Measurements from ENCODE around the gene ANKRD17. TPM values are rescaled to one million over a fixed set of nuclear protein-coding genes. Genes with fewer than 3 reads are reported as not detected.

ANKRD17 gene
- total RNA-seq, 1 experiment from 2014 or later, result 62.1 TPM

GRCh38 chr4:73181231-73181630 lies 77.4 kb downstream of the ANKRD17 start:
- POLR2A ChIA-PET, result no interaction called here
- peaks cover 97% of the 10 kb centered on the region for H3K79me2 ChIP-seq (ENCODE audit: insufficient read depth, low read length)
- no peaks in the 10 kb centered on the region for H3K27me3 ChIP-seq (ENCODE audit: insufficient read depth, low read length)
- H3K4me1 ChIP-seq (ENCODE audit: control insufficient read depth in 1 of 2, insufficient read depth in 2 of 2, low read length in 2 of 2), result no peaks in the 10 kb centered on the region
- H3K36me3 ChIP-seq (ENCODE audit: control insufficient read depth in 1 of 2, insufficient read depth in 2 of 2, low read length in 2 of 2), result peaks cover 0 to 5% of the 10 kb centered on the region in 2 experiments; a peak in 2 of 4 replicates
- peaks cover 19% of the 10 kb centered on the region for H4K20me1 ChIP-seq (ENCODE audit: insufficient read depth)
- TF ChIP-seq CEBPB (IDR thresholded peaks at IDR 0.05; ENCODE audit: low read depth), result no peak
- no peak for TF ChIP-seq ELF1 (IDR thresholded peaks at IDR 0.05; ENCODE audit: borderline replicate concordance, low read depth)
- no peak for TF ChIP-seq REST (IDR thresholded peaks at IDR 0.05; ENCODE audit: low read depth)
- TF ChIP-seq SIN3A (IDR thresholded peaks at IDR 0.05; ENCODE audit: low read depth), result no peak
- TF ChIP-seq ZNF274 (IDR thresholded peaks at IDR 0.05; ENCODE audit: low read depth, low read length), result no peak
- TF ChIP-seq SRF (IDR thresholded peaks at IDR 0.05; ENCODE audit: low read depth), result no peak
- TF ChIP-seq FOSL1 (IDR thresholded peaks at IDR 0.05; ENCODE audit: low read depth), result no peak
- no peak for TF ChIP-seq CBX3 (IDR thresholded peaks at IDR 0.05; ENCODE audit: low read depth)
- no peak for TF ChIP-seq TCF7L2 (IDR thresholded peaks at IDR 0.05; ENCODE audit: borderline replicate concordance, extremely low read depth, insufficient read depth, insufficient read length)
- no peak for TF ChIP-seq ATF3 (IDR thresholded peaks at IDR 0.05)
- TF ChIP-seq EZH2phosphoT487 (IDR thresholded peaks at IDR 0.05; ENCODE audit: borderline replicate concordance), result no peak
- TF ChIP-seq EZH2 (IDR thresholded peaks at IDR 0.05), result no peak
- no peak for TF ChIP-seq POLR2A (IDR thresholded peaks at IDR 0.05; ENCODE audit: borderline replicate concordance, extremely low read depth, insufficient read depth, insufficient read length)
- TF ChIP-seq YY1 (IDR thresholded peaks at IDR 0.05; ENCODE audit: extremely low read depth, insufficient replicate concordance, low read depth, low read length), result no peak
- no peak for TF ChIP-seq CTCF (IDR thresholded peaks at IDR 0.05 in 2 of 3, conservative IDR thresholded peaks at IDR 0.05 in 1 of 3; ENCODE audit: borderline replicate concordance in 1 of 3, insufficient read depth in 1 of 3, low read depth in 2 of 3, low read length in 2 of 3)
- no peak for TF ChIP-seq EGR1 (IDR thresholded peaks at IDR 0.05; ENCODE audit: low read depth)
- TF ChIP-seq JUND (IDR thresholded peaks at IDR 0.05), result no peak
- TF ChIP-seq POLR2AphosphoS5 (IDR thresholded peaks at IDR 0.05; ENCODE audit: low read depth, low read length), result no peak
- no peak for TF ChIP-seq RAD21 (IDR thresholded peaks at IDR 0.05; ENCODE audit: low read depth)
- TF ChIP-seq MAX (IDR thresholded peaks at IDR 0.05), result no peak
- RAD21 ChIA-PET (ENCODE audit: low non-redundant PET in 1 of 2, low total read pairs in 2 of 2, uncharacterized antibody in 2 of 2, unreplicated experiment in 2 of 2), result no interaction called here
- ATAC-seq, result no peak
- no peak overlapping the region for H3K4me3 ChIP-seq (replicated peaks in 1 of 2; ENCODE audit: low read depth in 1 of 2, low read length in 2 of 2)
- no TSS peak for BruUV-seq (replicated peaks)
- no peak overlapping the region for H3K27ac ChIP-seq (ENCODE audit: low read depth, low read length)
- no peaks in the 10 kb centered on the region for H3K9me2 ChIP-seq (ENCODE audit: insufficient read depth)
- CTCF ChIA-PET, result no interaction called here
- no peak for DNase-seq (ENCODE audit: low read depth, low spot score)
- H3K4me2 ChIP-seq (ENCODE audit: low read length), result no peak overlapping the region
- H3K9ac ChIP-seq (ENCODE audit: low read length), result no peak overlapping the region
- intact Hi-C loops (cut with micrococcal nuclease), result no loop called here
- H2AFZ ChIP-seq (ENCODE audit: low read depth, low read length, poor library complexity, severe bottlenecking), result no peak overlapping the region
- no peaks in the 10 kb centered on the region for H3K9me3 ChIP-seq (ENCODE audit: control insufficient read depth in 1 of 2, insufficient read depth in 1 of 2, low read depth in 1 of 2, low read length in 2 of 2)
